ENCODE data around the gene HMOX2.
A peak's percentile ranks its signal among the peaks of the same experiment; 100 is the strongest.

The HMOX2 gene

DNA sequence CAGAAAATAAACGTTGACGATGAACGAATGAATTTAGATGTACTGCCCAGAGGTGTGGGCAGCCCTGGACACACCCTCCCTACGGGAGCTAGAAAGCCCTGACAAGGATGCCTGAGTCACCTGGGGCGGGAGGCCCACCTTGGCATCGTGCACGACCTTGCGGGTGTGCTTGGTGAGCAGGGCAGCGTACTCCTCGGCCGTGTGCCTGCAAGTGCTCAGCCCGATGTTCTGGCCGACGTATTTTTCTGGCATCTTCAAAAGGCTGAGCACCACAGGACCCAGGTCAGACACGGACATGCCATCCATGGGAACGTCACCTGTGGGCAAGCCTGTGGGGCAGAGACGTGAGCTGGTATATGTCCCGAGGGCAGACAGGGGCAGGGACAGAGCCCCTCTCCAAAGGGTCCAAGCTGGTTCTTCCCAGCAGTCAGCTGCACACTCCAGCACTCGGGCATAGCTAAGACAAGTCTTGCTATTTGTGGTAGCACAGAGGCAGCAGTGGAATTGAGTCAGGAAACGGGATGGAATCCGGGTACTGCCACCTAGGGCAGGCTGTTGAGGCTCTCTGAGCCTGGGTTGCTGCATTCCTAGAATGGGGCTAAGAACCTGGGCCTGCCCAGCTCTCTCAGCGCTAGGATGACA lies 12.6 kb upstream of the HMOX2 start:
- no peak overlapping the region for H3K4me3 ChIP-seq (ENCODE audit: low read depth in 1 of 2, low read length in 2 of 2)
- H3K9ac ChIP-seq (ENCODE audit: low read depth in 1 of 2, low read length in 2 of 2) = no peak overlapping the region
- H3K27ac ChIP-seq (ENCODE audit: low read depth, low read length) = no peak overlapping the region
- H3K4me1 ChIP-seq (ENCODE audit: control insufficient read depth in 1 of 2, insufficient read depth in 2 of 2, low read length in 2 of 2) = no peaks in the 10 kb centered on the region
- no peaks in the 10 kb centered on the region for H3K9me3 ChIP-seq (ENCODE audit: control insufficient read depth in 1 of 2, low read length in 2 of 2)
- H3K36me3 ChIP-seq (ENCODE audit: control insufficient read depth in 1 of 2, insufficient read depth in 2 of 2, low read length in 2 of 2) = peaks cover 7 to 43% of the 10 kb centered on the region in 2 donors
- no peaks in the 10 kb centered on the region for H3K27me3 ChIP-seq (ENCODE audit: control insufficient read depth in 1 of 2, insufficient read depth in 2 of 2, low read length in 2 of 2)

- Histone ChIP-seq H3K9me3 (ENCODE audit: control insufficient read depth in 1 of 2, low read length in 2 of 2) (no peaks in the 10 kb centered on the region), H3K4me1 (ENCODE audit: control insufficient read depth in 1 of 2, insufficient read depth in 2 of 2, low read length in 2 of 2) (no peaks in the 10 kb centered on the region), H3K27ac (ENCODE audit: low read depth, low read length) (no peak overlapping the region), H3K27me3 (ENCODE audit: control insufficient read depth in 1 of 2, insufficient read depth in 2 of 2, low read length in 2 of 2) (no peaks in the 10 kb centered on the region), H3K9ac (ENCODE audit: low read depth in 1 of 2, low read length in 2 of 2) (no peak overlapping the region), H3K36me3 (ENCODE audit: control insufficient read depth in 1 of 2, insufficient read depth in 2 of 2, low read length in 2 of 2) (peaks cover 7 to 43% of the 10 kb centered on the region in 2 donors), H3K4me3 (ENCODE audit: low read depth in 1 of 2, low read length in 2 of 2) (no peak overlapping the region)
Observed at GRCh38 chr16:4465977-4466779, 10.0 kb upstream of the HMOX2 start.

DNA sequence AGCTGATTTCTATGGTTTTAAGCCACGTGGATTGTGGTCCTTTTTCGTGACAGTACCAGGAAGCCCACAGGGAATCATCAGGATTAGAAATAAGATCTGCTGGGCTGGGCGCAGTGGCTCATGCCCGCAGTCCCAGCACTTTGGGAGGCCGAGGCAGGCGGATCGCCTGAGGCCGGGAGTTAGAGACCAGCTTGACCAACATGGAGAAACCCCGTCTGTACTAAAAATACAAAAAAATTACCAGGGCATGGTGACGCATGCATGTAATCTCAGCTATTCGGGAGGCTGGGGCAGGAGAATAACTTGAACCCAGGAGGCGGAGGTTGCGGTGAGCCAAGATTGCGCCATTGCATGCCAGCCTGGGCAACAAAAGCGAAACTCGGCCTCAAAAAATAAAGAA lies 8.3 kb upstream of the HMOX2 start:
- H3K36me3 ChIP-seq (ENCODE audit: control insufficient read depth in 1 of 2, insufficient read depth in 2 of 2, low read length in 2 of 2) = peaks cover 7 to 37% of the 10 kb centered on the region in 2 donors
- H3K9ac ChIP-seq (ENCODE audit: low read depth in 1 of 2, low read length in 2 of 2) = no peak overlapping the region
- no peak overlapping the region for H3K27ac ChIP-seq (ENCODE audit: low read depth, low read length)
- H3K4me1 ChIP-seq (ENCODE audit: control insufficient read depth in 1 of 2, insufficient read depth in 2 of 2, low read length in 2 of 2) = no peaks in the 10 kb centered on the region
- H3K9me3 ChIP-seq (ENCODE audit: control insufficient read depth in 1 of 2, low read length in 2 of 2) = no peaks in the 10 kb centered on the region
- no peak overlapping the region for H3K4me3 ChIP-seq (ENCODE audit: low read depth in 1 of 2, low read length in 2 of 2)
- H3K27me3 ChIP-seq (ENCODE audit: control insufficient read depth in 1 of 2, insufficient read depth in 2 of 2, low read length in 2 of 2) = no peaks in the 10 kb centered on the region

DNA sequence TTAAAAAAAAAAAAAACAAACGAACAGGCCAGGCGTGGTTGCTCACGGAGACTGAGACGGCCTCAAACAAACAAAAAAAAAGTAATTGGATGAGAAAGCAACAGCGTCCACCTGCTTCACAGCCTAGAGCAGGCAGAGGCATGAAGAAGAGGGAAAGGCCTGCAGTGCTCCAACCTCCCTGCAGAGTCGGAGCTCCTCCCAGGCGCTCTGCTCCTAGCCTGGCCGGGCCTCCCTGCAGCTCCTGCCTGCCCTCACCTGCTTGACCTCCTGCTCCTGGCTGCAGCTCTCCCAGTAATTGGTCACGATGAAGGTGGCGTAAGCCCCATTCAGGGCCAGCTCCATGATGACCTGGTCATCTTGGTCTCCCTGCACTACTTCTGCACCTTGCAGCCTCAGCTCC lies 7.2 kb upstream of the HMOX2 start:
- H3K4me1 ChIP-seq (ENCODE audit: control insufficient read depth in 1 of 2, insufficient read depth in 2 of 2, low read length in 2 of 2) = peaks cover 0 to 3% of the 10 kb centered on the region in 2 donors
- no peaks in the 10 kb centered on the region for H3K9me3 ChIP-seq (ENCODE audit: control insufficient read depth in 1 of 2, low read length in 2 of 2)
- H3K27ac ChIP-seq (ENCODE audit: low read depth, low read length) = no peak overlapping the region
- peaks cover 7 to 30% of the 10 kb centered on the region in 2 donors for H3K36me3 ChIP-seq (ENCODE audit: control insufficient read depth in 1 of 2, insufficient read depth in 2 of 2, low read length in 2 of 2)
- no peak overlapping the region for H3K9ac ChIP-seq (ENCODE audit: low read depth in 1 of 2, low read length in 2 of 2)
- no peak overlapping the region for H3K4me3 ChIP-seq (ENCODE audit: low read depth in 1 of 2, low read length in 2 of 2)
- H3K27me3 ChIP-seq (ENCODE audit: control insufficient read depth in 1 of 2, insufficient read depth in 2 of 2, low read length in 2 of 2) = no peaks in the 10 kb centered on the region

DNA sequence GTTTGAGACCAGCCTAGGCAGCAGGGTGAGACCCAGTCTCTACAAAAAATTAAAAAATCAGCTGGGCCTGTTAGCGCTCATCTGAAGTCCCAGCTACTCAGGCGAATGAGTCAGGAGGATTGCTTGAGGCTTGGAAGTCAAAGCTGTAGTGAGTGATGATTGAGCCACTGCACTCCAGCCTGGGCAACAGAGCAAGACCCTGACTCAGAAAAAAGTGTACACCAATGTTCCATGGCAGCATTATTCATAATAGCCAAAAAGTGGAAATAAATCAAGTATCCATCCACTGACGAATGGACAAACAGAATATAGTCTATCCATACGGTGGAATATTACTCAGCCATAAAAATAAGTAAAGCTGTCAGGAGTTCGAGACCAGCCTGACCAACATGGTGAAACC lies 4.3 kb upstream of the HMOX2 start:
- peaks cover 2 to 8% of the 10 kb centered on the region in 2 donors for H3K36me3 ChIP-seq (ENCODE audit: control insufficient read depth in 1 of 2, insufficient read depth in 2 of 2, low read length in 2 of 2)
- no peaks in the 10 kb centered on the region for H3K9me3 ChIP-seq (ENCODE audit: control insufficient read depth in 1 of 2, low read length in 2 of 2)
- H3K4me3 ChIP-seq (ENCODE audit: low read depth in 1 of 2, low read length in 2 of 2) = no peak overlapping the region
- H3K27ac ChIP-seq (ENCODE audit: low read depth, low read length) = no peak overlapping the region
- no peak overlapping the region for H3K9ac ChIP-seq (ENCODE audit: low read depth in 1 of 2, low read length in 2 of 2)
- H3K4me1 ChIP-seq (ENCODE audit: control insufficient read depth in 1 of 2, insufficient read depth in 2 of 2, low read length in 2 of 2) = peaks cover 4 to 17% of the 10 kb centered on the region in 2 donors
- no peaks in the 10 kb centered on the region for H3K27me3 ChIP-seq (ENCODE audit: control insufficient read depth in 1 of 2, insufficient read depth in 2 of 2, low read length in 2 of 2)

DNA sequence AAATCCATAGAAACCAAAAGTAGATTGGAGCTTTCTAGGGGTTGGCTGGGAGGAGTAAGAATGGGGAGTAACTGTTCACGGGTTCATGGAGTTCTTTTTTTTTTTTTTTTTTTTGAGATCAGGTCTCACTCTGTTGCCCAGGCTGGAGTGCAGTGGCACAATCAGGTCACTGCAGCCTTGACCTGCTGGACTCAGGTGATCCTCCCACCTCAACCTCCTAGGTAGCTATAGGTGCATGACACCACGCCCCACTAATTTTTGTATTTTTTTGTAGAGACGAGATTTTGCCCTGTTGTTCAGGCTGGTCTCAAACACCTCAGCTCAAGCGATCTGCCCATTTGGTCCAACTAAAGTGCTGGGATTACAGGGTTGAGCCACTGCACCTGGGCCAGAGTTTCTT lies 3.3 kb upstream of the HMOX2 start:
- H3K27me3 ChIP-seq (ENCODE audit: control insufficient read depth in 1 of 2, insufficient read depth in 2 of 2, low read length in 2 of 2) = no peaks in the 10 kb centered on the region
- no peaks in the 10 kb centered on the region for H3K9me3 ChIP-seq (ENCODE audit: control insufficient read depth in 1 of 2, low read length in 2 of 2)
- peaks cover 0 to 5% of the 10 kb centered on the region in 2 donors for H3K36me3 ChIP-seq (ENCODE audit: control insufficient read depth in 1 of 2, insufficient read depth in 2 of 2, low read length in 2 of 2)
- no peak overlapping the region for H3K4me3 ChIP-seq (ENCODE audit: low read depth in 1 of 2, low read length in 2 of 2)
- H3K9ac ChIP-seq (ENCODE audit: low read depth in 1 of 2, low read length in 2 of 2) = no peak overlapping the region
- H3K27ac ChIP-seq (ENCODE audit: low read depth, low read length) = no peak overlapping the region
- peaks cover 6 to 27% of the 10 kb centered on the region in 2 donors for H3K4me1 ChIP-seq (ENCODE audit: control insufficient read depth in 1 of 2, insufficient read depth in 2 of 2, low read length in 2 of 2)

DNA sequence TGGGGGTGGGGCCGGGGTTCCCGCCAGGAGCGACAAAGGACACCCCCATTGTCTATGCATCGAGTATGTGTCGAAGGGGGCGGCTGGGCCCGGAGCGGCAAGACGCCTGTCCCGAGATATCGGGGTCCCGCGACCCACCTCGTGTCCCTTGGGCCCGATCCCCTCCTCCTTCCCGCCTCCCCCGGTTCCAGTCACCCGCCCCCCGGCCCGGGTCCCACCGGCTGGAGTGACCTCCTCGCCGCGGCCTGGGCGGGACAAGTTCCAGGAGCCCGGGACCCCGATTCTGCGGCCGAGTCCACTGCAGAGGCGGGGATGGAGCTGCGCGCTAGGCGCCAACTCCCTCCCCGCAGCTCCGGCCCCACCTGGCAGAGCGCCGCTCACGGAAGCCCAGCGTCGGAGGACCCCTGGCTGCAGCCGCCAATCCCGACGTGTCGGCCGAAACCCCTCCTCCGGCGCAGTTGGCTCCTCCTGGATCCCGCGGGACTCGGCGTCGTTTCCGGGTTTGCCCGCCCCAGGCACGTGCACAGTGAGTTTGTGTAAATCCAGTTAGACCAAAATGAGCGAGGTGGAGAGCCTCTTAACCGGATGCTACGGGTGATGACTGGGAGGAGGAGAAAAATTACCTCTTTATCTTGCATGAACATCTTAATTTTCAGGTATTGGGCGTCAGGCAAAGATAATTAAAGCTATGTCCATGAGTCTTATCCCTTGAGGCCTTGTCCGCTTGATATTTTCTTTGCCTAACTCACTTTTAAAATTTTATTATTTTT lies 1.8 kb upstream of the HMOX2 start, which contains the start of gene NMRAL1:
TSS of gene NMRAL1 (minus strand) at position 434 of the 770 bp plus-strand sequence. CDS start 493 bp downstream, outside the sequence.
- peak within 1 kb of the TSS; percentile 60 to 73 for H3K9ac ChIP-seq (ENCODE audit: low read depth in 1 of 2, low read length in 2 of 2)
- H3K27me3 ChIP-seq (ENCODE audit: control insufficient read depth in 1 of 2, insufficient read depth in 2 of 2, low read length in 2 of 2) = no peaks in the 10 kb centered on the region
- H3K9me3 ChIP-seq (ENCODE audit: control insufficient read depth in 1 of 2, low read length in 2 of 2) = no peaks in the 10 kb centered on the region
- no peak within 1 kb of the TSS for H3K27ac ChIP-seq (ENCODE audit: low read depth, low read length)
- peaks cover 9 to 29% of the 10 kb centered on the region in 2 donors for H3K4me1 ChIP-seq (ENCODE audit: control insufficient read depth in 1 of 2, insufficient read depth in 2 of 2, low read length in 2 of 2)
- no peaks in the 10 kb centered on the region for H3K36me3 ChIP-seq (ENCODE audit: control insufficient read depth in 1 of 2, insufficient read depth in 2 of 2, low read length in 2 of 2)
- peak within 1 kb of the TSS; percentile 76 to 82 for H3K4me3 ChIP-seq (ENCODE audit: low read depth in 1 of 2, low read length in 2 of 2)

DNA sequence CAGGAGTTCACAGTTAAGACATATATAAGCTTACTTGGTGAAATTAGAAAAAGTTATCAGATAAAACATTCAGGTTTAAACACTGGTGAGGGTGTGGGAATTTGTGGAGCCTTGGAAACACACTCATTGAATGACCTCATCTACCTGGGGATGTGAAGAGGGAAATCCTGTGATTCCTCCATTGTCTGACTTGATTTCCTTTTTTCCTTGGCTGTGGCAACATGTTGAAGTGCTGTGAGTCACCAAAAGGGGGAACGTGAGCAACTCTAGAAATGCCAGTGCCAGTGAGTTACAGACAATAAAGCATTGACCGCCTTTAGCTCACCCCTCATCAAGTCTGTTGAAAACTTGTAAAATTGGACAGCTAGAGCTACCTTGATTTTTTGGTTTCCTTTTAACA lies 1.8 kb downstream of the HMOX2 start:
- peaks cover 14 to 29% of the 10 kb centered on the region in 2 donors for H3K4me1 ChIP-seq (ENCODE audit: control insufficient read depth in 1 of 2, insufficient read depth in 2 of 2, low read length in 2 of 2)
- no peaks in the 10 kb centered on the region for H3K9me3 ChIP-seq (ENCODE audit: control insufficient read depth in 1 of 2, low read length in 2 of 2)
- no peak overlapping the region for H3K27ac ChIP-seq (ENCODE audit: low read depth, low read length)

DNA sequence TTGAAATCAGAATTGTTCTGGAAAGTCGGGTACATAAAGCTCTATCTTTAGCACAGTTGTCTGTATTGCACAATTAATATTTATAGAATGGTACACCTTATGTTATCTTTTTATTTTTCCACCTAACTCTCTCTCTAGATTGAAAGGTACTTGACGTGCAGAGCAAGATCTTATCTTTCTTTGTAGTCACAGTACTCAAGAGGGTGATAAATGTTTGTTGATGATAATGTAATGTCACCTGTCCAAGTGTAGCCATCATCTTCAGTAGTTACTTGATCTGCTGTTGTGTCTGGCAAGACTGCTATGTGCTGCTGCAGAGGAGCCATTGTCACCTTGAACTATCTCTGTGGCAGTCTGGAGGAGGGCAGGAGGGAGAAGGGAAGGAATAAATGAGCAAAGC lies 5.3 kb downstream of the HMOX2 start:
- Histone ChIP-seq H3K9me3 (ENCODE audit: control insufficient read depth in 1 of 2, low read length in 2 of 2) (no peaks in the 10 kb centered on the region), H3K9ac (ENCODE audit: low read depth in 1 of 2, low read length in 2 of 2) (no peak overlapping the region), H3K27ac (ENCODE audit: low read depth, low read length) (no peak overlapping the region), H3K4me3 (ENCODE audit: low read depth in 1 of 2, low read length in 2 of 2) (no peak overlapping the region), H3K4me1 (ENCODE audit: control insufficient read depth in 1 of 2, insufficient read depth in 2 of 2, low read length in 2 of 2) (peaks cover 10 to 17% of the 10 kb centered on the region in 2 donors), H3K27me3 (ENCODE audit: control insufficient read depth in 1 of 2, insufficient read depth in 2 of 2, low read length in 2 of 2) (no peaks in the 10 kb centered on the region), H3K36me3 (ENCODE audit: control insufficient read depth in 1 of 2, insufficient read depth in 2 of 2, low read length in 2 of 2) (peaks cover 4 to 22% of the 10 kb centered on the region in 2 donors)

More for the DNA sequence above, 1.8 kb downstream of the HMOX2 start:
- no peaks in the 10 kb centered on the region for H3K27me3 ChIP-seq (ENCODE audit: control insufficient read depth in 1 of 2, insufficient read depth in 2 of 2, low read length in 2 of 2)
- no peak overlapping the region for H3K4me3 ChIP-seq (ENCODE audit: low read depth in 1 of 2, low read length in 2 of 2)
- no peaks in the 10 kb centered on the region for H3K36me3 ChIP-seq (ENCODE audit: control insufficient read depth in 1 of 2, insufficient read depth in 2 of 2, low read length in 2 of 2)
- no peak overlapping the region for H3K9ac ChIP-seq (ENCODE audit: low read depth in 1 of 2, low read length in 2 of 2)

DNA sequence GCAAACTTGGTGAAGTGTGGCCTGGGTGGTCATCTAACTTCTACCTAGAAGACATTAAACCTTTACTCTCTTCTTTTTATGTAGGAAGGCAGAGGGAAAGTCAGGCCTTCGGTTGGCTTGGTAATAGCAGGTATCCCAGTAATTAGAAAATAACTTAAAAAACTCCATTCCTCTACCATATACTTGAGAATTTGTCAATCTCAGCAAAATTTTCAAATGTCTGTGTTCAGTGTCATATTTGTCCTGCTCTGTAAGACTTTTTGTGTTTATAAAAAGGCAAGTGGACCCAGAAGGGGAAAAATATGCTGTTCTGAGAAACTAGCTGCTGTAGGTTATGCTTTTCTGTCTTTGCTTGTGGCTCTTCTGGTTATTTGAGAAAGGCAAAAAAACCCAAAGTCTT lies 5.8 kb downstream of the HMOX2 start:
- H3K36me3 ChIP-seq (ENCODE audit: control insufficient read depth in 1 of 2, insufficient read depth in 2 of 2, low read length in 2 of 2) = peaks cover 4 to 25% of the 10 kb centered on the region in 2 donors
- no peaks in the 10 kb centered on the region for H3K27me3 ChIP-seq (ENCODE audit: control insufficient read depth in 1 of 2, insufficient read depth in 2 of 2, low read length in 2 of 2)
- peaks cover 10 to 17% of the 10 kb centered on the region in 2 donors for H3K4me1 ChIP-seq (ENCODE audit: control insufficient read depth in 1 of 2, insufficient read depth in 2 of 2, low read length in 2 of 2)
- no peaks in the 10 kb centered on the region for H3K9me3 ChIP-seq (ENCODE audit: control insufficient read depth in 1 of 2, low read length in 2 of 2)
- no peak overlapping the region for H3K4me3 ChIP-seq (ENCODE audit: low read depth in 1 of 2, low read length in 2 of 2)
- H3K27ac ChIP-seq (ENCODE audit: low read depth, low read length) = no peak overlapping the region
- no peak overlapping the region for H3K9ac ChIP-seq (ENCODE audit: low read depth in 1 of 2, low read length in 2 of 2)
